Measurements from ENCODE around the gene DNAJC17. TPM values are rescaled to one million over a fixed set of nuclear protein-coding genes. Genes with fewer than 3 reads are reported as not detected.

DNAJC17 gene
- total RNA-seq, 1 donor from 2014 or later = 49.3 TPM

DNA sequence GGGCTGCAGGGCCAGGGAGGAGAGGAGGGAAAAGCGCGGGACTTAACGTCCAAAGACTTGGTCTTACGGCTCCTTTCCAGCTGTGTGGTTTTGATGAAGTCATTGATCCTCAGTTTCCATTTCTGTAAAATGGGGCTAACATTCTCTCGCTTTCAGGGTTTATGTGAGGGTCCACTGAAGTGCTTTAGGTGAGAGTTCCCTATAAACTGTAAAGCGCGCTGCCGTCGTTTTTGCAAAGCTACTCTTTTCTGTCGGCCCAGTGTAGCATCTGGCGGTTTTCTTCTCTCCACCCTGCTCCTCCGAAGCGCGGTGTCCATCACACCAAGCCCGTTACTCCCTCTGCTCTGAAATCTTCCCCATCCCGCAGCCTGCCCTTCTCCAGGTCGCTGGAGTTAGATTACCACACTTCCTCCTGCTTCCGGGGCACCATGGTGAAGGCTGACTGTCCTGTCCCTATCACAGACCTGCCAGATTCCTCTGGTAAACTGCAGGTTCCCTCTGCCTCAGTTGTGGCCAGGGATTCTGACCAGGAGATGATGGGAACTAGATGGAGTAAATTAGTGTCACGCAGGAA, 702 bp upstream of the DNAJC17 start:
- H3K36me3 Mint-ChIP-seq = peaks cover under 1% of the 10 kb centered on the region
- no peak for DNase-seq (ENCODE audit: low spot score)
- H3K4me1 Mint-ChIP-seq = peaks cover 25% of the 10 kb centered on the region
- Histone ChIP-seq H3K36me3 (no peaks in the 10 kb centered on the region), H3K79me2 (ENCODE audit: low read depth) (peaks cover 22% of the 10 kb centered on the region), H3K27me3 (no peaks in the 10 kb centered on the region), H3F3A (ENCODE audit: low read depth) (peaks cover 9% of the 10 kb centered on the region), H3K9me3 (ENCODE audit: low read depth) (no peaks in the 10 kb centered on the region), H3K4me1 (peaks cover 5% of the 10 kb centered on the region), H3K27ac (no peak overlapping the region), H3K4me2 (peak overlapping the region; percentile 82), H2AFZ (replicated peaks) (peak overlapping the region; percentile 82), H4K20me1 (ENCODE audit: low read depth) (no peaks in the 10 kb centered on the region), H3K9ac (no peak overlapping the region), H3K4me3 (peak overlapping the region; percentile 95)
- no peak overlapping the region for H3K27ac Mint-ChIP-seq
- H3K4me3 Mint-ChIP-seq = peak overlapping the region; percentile 99
- no peaks in the 10 kb centered on the region for H3K9me3 Mint-ChIP-seq
- TF ChIP-seq EZH2 (IDR thresholded peaks at IDR 0.05) = no peak
- TF ChIP-seq EZH2phosphoT487 (IDR thresholded peaks at IDR 0.05) = no peak
- TF ChIP-seq, protein P1, sequence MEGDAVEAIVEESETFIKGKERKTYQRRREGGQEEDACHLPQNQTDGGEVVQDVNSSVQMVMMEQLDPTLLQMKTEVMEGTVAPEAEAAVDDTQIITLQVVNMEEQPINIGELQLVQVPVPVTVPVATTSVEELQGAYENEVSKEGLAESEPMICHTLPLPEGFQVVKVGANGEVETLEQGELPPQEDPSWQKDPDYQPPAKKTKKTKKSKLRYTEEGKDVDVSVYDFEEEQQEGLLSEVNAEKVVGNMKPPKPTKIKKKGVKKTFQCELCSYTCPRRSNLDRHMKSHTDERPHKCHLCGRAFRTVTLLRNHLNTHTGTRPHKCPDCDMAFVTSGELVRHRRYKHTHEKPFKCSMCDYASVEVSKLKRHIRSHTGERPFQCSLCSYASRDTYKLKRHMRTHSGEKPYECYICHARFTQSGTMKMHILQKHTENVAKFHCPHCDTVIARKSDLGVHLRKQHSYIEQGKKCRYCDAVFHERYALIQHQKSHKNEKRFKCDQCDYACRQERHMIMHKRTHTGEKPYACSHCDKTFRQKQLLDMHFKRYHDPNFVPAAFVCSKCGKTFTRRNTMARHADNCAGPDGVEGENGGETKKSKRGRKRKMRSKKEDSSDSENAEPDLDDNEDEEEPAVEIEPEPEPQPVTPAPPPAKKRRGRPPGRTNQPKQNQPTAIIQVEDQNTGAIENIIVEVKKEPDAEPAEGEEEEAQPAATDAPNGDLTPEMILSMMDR (IDR thresholded peaks at IDR 0.05) = no peak
- peaks cover 2% of the 10 kb centered on the region for H3K27me3 Mint-ChIP-seq (ENCODE audit: insufficient read depth, low read depth)

DNA sequence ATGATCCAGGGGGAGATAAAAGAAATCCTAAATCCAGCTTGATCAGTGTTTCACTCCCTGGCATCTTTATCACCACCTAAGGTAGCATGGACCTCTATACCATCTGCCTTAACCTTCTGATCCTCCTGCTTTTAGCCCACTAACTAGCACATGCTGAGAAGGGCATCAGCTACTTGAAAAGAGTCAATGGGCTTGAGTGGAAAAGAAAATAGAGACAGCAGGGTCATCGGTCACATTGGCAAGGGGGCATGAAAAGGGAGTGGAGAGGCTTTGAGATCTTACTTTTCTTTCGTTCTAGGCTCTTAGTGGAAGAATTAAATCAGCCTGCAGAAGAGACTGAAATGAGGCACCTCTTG, 623 bp downstream of the DNAJC17 start:
- Mint-ChIP-seq H3K27me3 (ENCODE audit: insufficient read depth, low read depth) (no peaks in the 10 kb centered on the region), H3K36me3 (peaks cover 7% of the 10 kb centered on the region), H3K4me1 (peaks cover 28% of the 10 kb centered on the region), H3K27ac (peak overlapping the region; percentile 97), H3K9me3 (no peaks in the 10 kb centered on the region), H3K4me3 (peak overlapping the region; percentile 99)
- TF ChIP-seq, protein P1 (IDR thresholded peaks at IDR 0.05) = no peak
- no peak for TF ChIP-seq EZH2 (IDR thresholded peaks at IDR 0.05)
- TF ChIP-seq EZH2phosphoT487 (IDR thresholded peaks at IDR 0.05) = no peak
- Histone ChIP-seq H2AFZ (replicated peaks) (peak overlapping the region; percentile 100), H3K9me3 (ENCODE audit: low read depth) (no peaks in the 10 kb centered on the region), H3K4me1 (peaks cover 5% of the 10 kb centered on the region), H3K9ac (peak overlapping the region; percentile 57), H3K36me3 (no peaks in the 10 kb centered on the region), H3K4me2 (peak overlapping the region; percentile 91), H3K27me3 (no peaks in the 10 kb centered on the region), H3F3A (ENCODE audit: low read depth) (peaks cover 9% of the 10 kb centered on the region), H3K4me3 (peak overlapping the region; percentile 95), H3K27ac (no peak overlapping the region), H3K79me2 (ENCODE audit: low read depth) (peaks cover 22% of the 10 kb centered on the region), H4K20me1 (ENCODE audit: low read depth) (no peaks in the 10 kb centered on the region)
- DNase-seq (ENCODE audit: low spot score) = no peak

DNA sequence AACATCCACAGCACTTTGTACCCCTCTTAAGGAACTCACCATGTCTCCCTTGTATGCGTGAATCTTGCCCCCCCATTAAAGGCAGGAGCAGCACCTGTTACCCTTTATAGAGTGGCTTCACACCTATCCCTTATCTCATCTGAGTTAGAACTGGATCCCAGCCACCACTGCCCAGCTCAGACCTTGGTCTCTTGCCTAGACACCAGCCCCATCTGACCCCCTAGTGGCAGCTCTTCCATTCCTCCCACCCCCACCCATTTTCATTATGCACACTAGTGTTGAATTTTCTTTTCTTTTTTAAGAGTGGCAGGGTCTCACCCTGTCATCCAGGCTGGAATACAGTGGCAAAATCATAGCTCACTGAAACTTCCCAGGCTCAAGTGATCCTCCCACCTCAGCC, 3.6 kb downstream of the DNAJC17 start:
- Histone ChIP-seq H3K4me2 (no peak overlapping the region), H3F3A (ENCODE audit: low read depth) (peaks cover 27% of the 10 kb centered on the region), H2AFZ (replicated peaks) (no peak overlapping the region), H3K4me1 (peaks cover 13% of the 10 kb centered on the region), H3K9ac (no peak overlapping the region), H3K27ac (no peak overlapping the region), H3K9me3 (ENCODE audit: low read depth) (no peaks in the 10 kb centered on the region), H3K4me3 (no peak overlapping the region), H3K79me2 (ENCODE audit: low read depth) (peaks cover 22% of the 10 kb centered on the region), H4K20me1 (ENCODE audit: low read depth) (peaks cover 3% of the 10 kb centered on the region), H3K36me3 (no peaks in the 10 kb centered on the region), H3K27me3 (no peaks in the 10 kb centered on the region)
- H3K9me3 Mint-ChIP-seq = no peaks in the 10 kb centered on the region
- H3K27ac Mint-ChIP-seq = no peak overlapping the region
- H3K4me3 Mint-ChIP-seq = no peak overlapping the region
- TF ChIP-seq EZH2phosphoT487 (IDR thresholded peaks at IDR 0.05) (no peak), EZH2 (IDR thresholded peaks at IDR 0.05) (no peak)
- TF ChIP-seq, protein P1 (IDR thresholded peaks at IDR 0.05) = no peak
- DNase-seq (ENCODE audit: low spot score) = no peak
- H3K4me1 Mint-ChIP-seq = peaks cover 44% of the 10 kb centered on the region
- H3K36me3 Mint-ChIP-seq = peaks cover 12% of the 10 kb centered on the region
- peaks cover 2% of the 10 kb centered on the region for H3K27me3 Mint-ChIP-seq (ENCODE audit: insufficient read depth, low read depth)

All from neural progenitor cell (in vitro differentiated cells).